HuH-7.5 (cell line): ENCODE results near the gene F12.
"Not testable (repeated sequence)": the region's sequence is repeated elsewhere in the genome, so short reads cannot be mapped to it uniquely, and the experiment has no call there.

Source experiments
- DNase-seq: peaks from one replicate; pipeline ENCODE4 v3.0.0; 2011; ENCODE audit warnings: low spot score

Gene F12

GRCh38 chr5:177367981-177368868, 41.1 kb downstream of the F12 start:
- no peak for DNase-seq

- no peak for DNase-seq
These were observed 42.0 kb downstream of the F12 start for GRCh38 chr5:177367323-177367848.

GRCh38 chr5:177366528-177367322, 42.6 kb downstream of the F12 start:
- DNase-seq: peak; percentile 99

GRCh38 chr5:177365845-177366527, 43.4 kb downstream of the F12 start:
- DNase-seq: no peak

DNA sequence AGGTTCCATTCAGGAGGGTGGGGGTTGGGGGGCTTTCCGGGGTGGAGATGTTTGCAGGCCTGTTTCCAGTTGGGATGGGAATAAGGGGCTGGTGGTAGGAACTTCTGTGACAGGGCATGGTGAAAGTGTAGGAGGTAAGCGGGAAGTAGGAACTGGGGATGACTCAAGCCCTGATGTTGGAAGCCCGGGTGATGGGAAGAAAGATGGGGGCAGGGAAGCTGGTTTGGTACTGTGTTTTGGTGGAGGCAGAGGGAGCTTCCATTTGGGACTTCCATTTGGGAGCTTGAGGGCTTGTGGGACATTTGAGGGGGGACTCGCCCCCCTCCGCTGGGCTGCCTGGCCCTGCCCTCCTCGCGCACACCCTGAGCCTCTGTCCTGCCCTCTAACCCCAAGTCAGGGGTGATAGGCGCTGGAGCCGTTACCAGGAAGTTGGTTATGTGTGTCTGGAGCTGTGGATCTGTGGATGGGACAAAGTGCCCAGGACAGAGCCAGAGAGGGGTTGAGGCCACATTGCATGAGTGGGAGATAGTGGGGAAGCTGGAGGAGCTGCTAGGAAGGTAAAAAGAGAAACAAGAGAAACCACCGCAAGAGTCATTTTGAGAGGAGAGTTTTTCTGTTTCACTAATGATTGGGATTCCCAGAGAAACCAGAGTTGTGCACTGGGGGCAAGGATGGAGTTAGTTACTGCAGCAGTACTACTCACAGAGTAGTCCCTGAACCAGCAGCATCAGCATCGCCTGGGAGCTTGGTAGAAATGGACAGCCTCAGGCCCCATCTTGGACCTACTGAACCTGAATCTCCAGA, 45.0 kb downstream of the F12 start:
- no peak for DNase-seq

DNA sequence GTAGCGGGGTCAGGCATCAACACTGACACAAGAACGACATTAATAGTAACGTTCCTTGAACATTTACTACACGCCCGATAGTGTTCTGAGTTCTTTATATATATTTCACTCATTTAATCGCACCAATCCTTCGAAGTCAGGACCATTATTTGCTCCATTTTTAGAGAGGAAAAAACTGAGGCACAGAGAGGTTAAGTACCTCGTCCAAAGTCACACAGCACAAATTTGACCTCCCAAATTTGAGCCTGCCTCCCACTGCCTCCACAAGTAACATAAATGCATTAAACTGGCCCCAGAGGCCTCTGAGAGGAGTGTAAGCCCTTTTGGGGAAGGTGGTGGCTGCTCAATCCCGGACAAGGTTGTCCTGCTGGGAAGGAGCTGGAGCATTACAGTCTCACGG, 45.8 kb downstream of the F12 start:
- no peak for DNase-seq

GRCh38 chr5:177362610-177363507, 46.5 kb downstream of the F12 start:
- peak; percentile 90 for DNase-seq

DNA sequence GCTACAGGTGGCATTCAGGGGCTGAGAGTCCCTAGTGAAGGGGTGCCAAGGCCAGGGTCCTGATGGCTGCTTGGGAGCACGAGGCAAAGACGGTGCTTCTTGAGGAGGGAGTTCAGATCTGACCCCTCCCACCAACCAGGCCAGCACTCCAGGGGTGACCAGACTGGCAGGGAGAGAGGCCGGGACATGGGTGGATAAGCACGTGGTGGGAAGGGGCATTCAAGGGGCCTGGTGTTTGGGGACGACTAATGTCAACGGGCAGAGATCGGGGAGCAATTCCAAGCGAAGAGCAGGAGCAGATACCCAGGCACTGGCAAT, 47.1 kb downstream of the F12 start:
- no peak for DNase-seq

DNA sequence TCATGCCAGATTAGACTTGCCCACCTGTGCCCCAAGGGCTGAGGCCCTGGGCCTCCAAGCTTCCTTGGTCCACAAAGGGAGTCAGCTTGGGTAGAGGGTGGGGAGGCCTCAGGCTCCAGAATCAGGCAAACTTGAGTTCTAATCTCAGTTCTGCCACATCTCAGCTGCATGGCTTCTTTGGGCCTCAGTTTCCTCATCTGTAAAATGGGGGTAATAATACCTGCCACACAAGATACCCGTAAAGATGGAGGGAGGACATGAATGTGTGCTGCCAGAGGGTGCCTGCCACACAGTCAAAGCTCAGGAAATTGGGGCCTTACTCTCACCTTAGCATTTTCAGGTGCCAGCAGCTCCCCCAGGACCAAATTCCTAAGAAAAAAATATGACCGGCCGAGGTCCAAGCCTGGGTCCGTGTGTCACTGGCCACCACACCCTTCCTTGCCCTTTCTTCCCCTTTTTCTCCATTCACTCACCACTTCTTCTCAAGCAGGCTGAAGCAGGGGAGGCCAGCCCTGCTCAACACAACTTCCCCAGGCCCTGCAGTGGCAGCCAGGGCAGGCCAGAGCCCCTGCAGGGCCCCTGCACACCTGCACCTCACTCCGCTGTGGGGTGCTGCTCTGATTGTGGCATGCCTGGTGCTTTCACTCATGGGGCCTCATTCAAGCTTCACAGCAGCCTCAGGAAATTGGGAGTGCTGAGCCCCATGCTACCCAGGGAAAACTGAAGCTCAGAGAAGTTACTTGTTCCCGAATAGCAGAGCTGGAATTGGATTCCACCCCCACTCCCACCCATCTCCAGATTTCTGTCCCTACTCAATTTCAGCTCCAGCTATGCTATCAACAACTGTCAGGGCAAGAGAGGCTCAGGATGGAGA, 47.7 kb downstream of the F12 start:
- no peak for DNase-seq

GRCh38 chr5:177360740-177361139, 48.6 kb downstream of the F12 start:
- DNase-seq: not testable (repeated sequence)

GRCh38 chr5:177359860-177360259, 49.5 kb downstream of the F12 start:
- no peak for DNase-seq

DNA sequence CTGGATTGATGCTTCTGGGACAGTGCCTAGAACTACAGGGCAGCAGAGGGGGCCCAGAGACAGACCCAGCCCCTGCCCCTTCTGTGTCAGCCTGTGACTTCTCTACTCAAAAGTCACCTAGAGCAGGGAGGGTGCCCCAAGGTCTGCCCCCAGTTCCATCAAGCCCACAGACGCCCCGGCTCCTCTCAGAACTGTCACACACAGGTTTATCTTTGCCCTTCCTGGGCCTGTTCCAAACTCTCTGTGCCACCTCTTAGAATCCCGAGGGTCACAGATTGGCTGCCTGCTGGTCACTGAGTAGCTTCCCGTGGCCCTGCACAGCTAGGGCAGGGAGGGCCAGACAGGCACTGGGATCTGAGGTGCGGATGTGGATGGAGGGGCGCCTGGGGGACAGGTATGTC, 49.9 kb downstream of the F12 start:
- no peak for DNase-seq

- DNase-seq: no peak
These were observed 51.0 kb downstream of the F12 start for GRCh38 chr5:177358370-177358819.

DNA sequence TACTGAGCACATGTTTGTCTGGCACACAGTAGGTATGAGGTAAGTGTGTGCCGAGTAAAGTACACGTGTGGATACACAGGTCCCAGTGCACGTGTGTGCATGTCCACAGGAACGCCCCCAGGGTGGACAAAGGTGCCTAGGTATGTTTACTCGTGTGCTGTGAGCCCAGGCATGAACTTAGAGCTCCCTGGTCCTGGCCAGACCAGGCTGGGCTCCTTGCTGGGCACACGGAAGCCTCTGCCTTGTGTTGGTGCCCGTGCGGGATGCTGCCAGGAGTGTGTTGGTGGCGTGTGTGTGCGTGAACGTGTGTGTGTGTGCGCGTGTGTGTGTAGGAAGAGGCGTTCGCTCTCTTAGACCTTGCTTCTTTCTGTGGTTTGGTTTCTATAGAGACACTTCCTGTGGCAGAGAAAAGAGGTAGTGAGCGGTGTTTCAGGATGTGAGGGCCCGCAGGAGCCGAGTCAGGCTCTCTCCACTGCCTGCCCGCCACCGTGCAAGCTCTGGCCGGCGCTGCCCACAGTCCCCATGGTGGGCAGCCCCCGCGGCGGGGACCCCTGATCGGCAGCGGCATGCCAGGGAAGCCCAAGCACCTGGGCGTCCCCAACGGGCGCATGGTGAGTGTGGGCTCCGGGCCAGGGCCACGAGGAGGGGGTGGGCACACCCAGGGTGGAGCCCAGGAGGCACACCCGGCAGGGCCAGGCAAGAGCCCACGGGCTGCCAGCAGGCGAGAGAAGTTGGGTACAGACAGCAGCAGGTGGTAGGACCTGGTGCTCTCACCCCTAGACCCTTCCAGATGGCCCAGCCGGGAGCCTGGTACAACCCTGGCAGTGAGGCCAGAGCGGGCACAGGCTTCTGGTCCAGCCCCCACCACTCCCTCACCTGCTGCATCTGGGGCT, 51.7 kb downstream of the F12 start, which contains the start of gene RGS14:
Gene RGS14, plus strand, starts transcription at position 466 of the 893 bp plus-strand sequence. Its CDS starts 101 bp downstream, at position 567.
- DNase-seq: no peak

GRCh38 chr5:177357146-177357458, 52.3 kb downstream of the F12 start:
- DNase-seq: no peak

DNA sequence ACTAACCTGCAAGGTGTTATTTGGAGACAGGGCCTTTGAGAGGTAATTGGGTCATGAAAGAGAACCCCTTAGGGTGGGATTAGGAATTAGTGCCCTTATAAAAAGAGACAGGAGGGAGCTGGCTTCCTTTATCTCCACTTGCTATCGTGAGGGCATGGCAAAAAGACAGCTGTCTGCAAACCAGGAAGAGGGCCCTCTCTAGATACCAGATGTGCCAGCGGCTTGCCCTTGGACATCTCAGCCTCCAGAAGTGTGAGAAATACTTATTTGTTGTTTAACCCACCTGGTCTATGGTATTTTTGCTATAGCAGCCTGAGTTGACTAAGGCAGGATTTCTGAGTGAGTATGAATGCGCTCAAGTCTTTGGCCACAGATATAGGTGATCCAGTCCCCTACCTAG, 52.6 kb downstream of the F12 start:
- DNase-seq: no peak

DNA sequence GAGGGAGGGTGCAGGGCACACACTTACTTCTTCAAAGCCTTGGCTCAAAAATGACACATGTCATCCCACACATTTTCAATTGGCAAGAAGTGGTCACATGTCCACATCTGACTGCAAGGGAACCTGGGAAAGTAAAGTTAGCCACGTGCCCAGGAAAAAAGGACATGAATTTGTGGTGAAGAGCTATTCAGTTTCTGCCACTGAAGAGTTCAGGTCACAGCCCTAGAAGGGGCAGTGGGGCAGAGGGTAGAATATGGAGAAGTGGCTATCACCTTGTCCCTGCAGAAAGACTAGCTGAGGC, 53.5 kb downstream of the F12 start:
- DNase-seq: no peak

- no peak for DNase-seq
These were observed 54.0 kb downstream of the F12 start for GRCh38 chr5:177355162-177355867.
